NCI-H226 (cell line): Measurements from ENCODE around the gene TMBIM1.

Source experiments
- DNase-seq: peaks from one replicate; pipeline ENCODE4 v3.0.0-alpha.2; 2015

The TMBIM1 gene, protein sequence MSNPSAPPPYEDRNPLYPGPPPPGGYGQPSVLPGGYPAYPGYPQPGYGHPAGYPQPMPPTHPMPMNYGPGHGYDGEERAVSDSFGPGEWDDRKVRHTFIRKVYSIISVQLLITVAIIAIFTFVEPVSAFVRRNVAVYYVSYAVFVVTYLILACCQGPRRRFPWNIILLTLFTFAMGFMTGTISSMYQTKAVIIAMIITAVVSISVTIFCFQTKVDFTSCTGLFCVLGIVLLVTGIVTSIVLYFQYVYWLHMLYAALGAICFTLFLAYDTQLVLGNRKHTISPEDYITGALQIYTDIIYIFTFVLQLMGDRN

DNA sequence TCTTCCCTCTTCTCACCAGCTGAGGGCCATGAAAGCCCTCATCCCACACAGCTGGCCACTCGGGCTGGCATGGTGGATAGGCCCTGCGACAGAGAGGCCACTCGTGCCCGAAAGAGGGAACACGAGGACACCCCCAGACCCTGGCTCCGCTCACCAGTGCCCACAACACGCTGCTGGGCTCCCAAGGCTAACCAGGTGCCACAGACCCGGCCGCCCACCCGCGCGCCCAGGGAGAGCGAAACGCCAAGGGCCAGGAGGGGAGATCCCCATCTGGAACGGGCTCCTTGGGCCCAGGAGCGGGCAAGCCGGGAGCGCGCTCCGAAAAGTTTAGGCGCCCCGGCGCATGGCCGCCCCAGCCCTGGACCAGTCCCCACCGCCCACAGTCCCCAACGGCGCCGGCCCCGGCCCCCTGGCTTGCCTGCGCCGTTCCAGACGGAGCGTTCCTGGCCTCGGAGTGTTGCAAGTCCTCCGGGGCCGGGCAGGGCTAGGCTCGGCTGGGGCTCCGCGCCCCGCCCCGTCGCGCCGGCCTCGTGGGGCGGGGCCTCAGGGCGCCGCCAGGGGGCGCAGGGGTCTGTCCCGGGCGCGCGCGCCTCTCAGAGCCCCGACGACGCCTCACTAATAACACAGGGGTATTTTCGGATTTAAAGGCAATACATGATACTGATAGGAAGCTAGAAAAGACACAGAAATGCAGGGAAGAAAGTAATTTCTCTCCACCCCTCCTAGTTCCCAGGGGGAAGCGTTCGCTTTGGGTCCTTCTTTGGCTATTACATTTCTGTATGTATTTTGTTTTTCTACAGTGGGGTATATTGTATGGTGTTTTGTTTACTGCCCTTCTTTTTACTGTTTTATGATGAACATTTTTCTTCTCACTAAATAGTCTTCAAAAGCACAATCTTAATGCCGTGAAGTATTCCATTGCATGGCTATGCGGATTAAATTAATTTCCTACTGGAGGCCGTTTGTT lies at the start of gene TMBIM1:
Gene TMBIM1 (minus strand): TSS at position 456 of the 967 bp plus-strand sequence. CDS start 10,362 bp downstream, outside the sequence.
- peak; percentile 16 for DNase-seq

DNA sequence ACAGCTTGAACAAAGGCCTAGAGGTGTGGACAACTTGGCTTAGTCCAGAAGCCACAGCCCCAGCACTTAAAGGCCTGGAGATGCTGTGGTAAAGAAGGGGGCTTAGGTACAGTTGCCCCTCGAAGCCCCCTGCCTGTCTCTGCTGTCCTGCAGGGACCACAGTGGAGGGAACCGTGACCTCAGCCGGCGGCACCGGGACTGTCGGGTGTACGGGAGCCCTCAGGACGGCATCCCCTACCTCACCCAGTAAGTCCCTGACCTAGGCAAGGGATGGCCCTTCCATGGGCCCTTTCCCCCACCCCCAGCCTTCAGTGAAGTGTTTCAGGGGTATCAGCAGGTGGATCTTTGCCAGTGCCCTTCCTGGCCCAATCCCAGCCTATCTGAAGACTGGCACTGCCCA lies 49.1 kb upstream of the TMBIM1 start:
- no peak for DNase-seq

DNA sequence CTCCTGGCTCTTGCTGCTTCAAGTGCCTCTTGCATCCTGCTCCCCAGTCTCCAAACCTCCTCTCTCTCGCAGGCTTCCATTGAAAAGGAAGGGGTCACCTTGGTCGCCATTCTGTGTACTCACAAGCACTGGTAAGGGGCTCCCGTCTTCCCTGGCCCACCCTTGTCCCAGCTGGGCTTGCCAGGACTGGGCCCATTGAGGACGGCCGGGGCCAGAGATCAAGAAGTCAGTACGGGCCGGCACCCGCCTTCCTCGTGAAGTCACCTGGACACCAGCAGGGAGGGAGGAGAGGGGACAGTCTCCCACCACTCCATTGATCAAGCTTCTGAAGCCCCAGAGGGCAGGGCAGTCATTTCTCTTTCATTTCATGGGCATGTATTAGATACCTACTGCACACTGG lies 48.4 kb upstream of the TMBIM1 start:
- DNase-seq: no peak

DNA sequence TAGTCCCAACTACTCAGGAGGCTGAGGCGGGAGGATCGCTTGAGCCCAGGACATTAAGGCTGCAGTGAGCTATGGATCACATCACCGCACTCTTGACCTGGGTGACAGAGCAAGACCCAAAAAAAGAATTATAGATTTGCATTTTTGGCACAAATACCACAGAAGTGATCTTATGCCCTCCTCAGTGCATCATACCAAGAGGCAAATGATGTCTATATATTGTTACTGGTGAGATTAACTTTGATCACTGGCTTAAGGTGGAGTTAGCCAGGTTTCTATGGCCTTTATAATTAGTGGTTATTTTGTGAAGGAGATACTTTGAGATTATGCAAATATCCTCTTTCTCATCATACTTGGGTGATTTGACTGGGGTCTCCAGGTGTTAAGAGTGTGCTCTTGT lies 42.2 kb upstream of the TMBIM1 start:
- no peak for DNase-seq

DNA sequence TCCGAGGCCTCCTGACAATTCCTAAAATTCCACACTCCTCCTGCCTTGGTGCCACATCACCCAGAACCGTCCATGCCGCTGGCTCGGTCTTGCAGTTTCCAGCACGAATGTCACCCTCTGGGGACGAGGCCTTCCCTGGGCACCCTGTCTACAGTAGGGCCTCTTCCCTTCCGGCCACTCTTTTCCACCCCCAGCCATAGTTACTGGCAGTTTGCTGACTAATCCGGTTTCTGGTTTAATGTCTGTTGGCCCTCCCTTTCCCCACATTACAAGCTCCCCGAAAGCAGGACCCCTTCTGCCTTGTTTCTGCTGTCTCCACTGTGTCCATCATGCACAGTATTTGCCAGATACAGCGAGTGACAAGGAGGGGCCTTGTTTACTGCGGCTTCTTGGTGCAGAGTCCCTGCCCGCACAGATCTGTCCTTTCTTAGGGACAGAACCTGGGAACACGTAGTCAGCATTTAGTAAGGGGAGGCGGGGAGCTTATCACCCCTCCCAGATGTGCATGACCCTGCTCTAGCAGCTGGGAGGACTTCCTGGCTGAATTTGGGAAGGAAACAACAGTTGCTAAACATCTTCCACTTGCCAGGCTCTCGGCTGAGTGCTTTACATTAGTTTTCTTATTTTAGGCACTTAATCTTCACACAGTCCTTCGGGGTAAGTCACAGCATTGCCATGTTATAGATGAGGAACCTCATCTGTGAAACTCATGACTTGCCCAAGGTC lies 40.8 kb upstream of the TMBIM1 start:
- no peak for DNase-seq

DNA sequence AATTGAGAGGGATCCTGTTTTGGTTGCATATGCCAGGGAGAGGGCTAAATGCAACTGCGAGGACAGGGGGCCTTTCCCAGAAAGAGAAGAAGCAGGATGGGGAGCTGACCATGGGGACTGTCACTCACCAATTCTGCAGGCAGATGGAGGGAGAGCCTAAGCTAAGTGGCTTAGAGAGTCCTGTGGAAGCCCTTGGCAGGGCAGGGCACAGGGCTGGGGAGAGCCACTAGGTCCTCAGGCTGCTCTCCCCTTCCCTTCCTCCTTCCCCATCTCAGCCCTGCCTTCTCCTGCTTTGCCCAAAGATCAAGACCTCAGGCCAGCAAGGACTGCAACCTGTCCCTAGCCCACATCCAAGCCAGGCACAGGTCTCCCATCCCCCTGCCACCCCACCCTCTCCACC lies 40.0 kb upstream of the TMBIM1 start:
- no peak for DNase-seq

DNA sequence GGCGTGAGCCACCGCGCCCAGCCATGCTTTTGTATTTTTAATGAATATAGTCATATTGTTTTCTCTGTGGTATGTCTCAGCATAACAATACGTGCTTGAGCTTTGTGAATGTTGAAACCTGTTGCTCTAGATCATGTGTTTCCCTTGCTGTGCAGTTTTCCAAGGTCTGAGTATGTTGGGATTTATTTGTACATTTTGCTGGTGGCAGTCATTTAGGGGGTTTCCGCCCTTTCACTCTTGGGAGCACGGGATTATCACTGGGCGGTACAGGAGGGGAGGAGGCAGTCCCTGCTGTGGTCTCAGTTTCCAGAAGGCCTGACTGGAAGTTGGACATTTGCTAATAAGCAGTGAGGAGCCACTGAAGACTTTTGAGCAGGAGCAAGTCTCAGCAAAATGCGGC lies 39.4 kb upstream of the TMBIM1 start:
- no peak for DNase-seq

DNA sequence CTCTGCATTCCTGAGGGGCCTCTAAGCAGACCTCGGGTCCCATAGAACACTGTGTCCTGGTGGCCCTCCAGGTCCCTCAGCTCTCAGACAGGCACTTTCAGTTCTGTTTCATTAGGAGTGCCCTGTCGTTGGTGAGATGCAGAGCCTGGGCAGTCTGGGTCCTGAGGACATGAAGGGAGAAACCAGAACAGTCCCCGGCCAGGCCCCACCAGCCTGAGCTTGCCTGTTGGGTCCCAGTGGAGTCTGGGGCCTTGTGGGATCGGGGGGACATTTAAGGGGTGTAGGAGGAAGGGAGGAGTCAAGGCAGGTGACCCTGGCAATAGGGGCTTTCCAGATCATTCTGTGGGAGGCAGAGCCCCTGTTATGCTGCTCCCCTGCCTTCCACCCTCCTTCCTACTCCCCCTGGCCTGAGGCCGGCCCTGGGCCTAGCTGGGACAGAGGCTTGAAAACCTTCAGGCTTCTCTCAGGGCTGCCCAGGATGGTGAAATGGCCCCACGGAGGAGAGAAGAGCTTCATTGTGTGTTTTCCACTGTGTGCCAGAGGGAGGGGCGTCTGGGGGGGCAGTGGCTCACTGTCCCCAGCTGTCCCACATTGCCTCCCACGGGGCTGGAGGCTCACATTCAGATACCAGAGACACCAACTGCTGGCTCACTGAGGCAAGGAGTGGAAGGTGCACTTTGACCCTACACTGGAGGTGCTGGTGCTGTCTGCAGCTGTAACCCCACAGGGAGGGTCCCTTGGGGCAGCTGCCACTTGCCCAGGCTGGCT lies 37.7 kb upstream of the TMBIM1 start:
- DNase-seq: no peak

DNA sequence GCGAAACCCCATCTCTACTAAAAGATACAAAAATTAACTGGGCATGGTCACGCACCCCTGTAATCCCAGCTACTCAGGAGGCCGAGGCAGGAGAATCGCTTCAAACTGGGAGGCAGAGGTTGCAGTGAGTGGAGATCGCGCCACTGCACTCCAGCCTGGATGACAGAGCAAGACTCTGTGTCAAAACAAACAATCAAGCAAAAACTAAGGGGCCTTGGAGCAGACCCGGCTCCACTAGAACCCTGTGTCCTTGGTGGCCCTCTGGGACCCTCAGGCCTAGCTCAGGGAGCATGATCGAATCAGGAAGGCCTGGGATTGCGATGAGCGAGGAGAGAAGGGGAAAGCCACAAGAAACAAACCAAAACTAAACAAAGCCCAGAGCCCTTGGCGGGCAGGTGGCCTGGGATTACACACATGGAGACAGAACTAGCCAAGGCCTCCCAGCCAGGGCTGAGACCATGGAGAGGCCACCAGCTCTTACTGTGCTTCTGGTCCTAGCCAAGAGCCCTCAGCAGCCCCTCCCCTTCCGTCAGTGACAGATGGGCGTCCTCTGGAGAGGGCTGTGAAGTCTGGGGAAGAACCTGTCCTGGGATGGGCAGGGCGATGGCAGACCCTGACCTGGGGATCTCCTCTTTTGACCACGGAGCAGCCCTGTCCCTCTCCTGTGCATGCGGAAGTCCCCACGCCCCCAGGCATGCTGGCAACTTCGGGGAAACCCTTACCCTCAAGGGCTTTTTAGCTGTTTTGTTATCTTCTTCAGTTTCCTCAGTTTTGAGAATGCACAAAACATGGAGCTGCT lies 36.9 kb upstream of the TMBIM1 start:
- no peak for DNase-seq

DNA sequence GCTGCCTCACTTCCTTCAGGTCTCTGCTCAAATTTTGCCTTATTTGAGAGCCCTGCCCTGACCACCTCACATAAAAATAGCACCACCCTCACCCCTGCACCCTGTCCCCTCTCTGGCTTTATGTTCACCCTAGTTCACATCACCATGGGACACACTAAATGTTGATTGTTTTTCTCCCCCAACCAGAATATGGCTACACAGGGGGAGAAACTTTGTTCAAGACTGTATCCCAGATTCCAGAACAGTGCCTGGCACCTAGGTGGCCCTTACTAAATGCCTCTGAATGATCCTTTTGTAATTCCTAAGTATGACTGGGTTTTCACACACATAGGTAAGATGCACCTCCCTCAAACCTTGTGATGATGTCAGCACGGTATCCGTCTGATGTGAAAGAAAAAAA lies 36.0 kb upstream of the TMBIM1 start:
- DNase-seq: no peak

DNA sequence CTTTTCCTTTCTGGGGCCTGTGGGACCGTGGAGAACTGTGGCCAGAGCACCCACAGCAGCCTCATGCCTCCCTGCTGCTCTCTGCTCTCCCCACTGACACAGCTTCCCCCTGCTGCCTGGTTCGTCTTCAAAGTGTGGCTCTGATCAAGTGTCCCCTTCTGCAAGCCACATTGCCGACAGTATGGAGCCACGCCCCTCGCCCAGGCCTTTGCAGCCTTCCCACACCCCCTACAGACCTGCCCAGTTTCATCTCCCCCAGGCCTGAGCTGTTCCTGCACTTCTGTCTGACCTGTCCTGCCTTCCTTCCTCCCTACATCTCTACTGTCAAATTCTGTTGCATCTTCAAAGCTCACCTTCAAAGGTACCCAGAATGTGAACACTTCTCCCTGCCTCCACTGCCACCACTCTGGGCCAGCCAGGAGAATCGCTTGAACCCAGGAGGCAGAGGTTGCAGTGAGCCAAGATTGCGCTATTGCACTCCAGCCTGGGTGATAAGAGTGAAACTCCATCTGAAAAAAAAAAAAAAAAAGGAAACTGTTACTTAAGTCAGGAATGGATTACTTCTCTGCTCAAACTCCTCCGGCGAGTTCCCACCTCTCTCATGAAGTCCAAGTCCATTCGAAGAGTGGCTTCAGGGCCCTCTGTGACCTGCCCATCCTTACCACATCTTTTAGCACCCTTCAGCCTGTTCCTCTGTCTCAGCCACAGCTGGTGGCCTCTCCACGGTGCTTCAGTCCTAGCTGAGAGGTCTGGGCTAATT lies 35.3 kb upstream of the TMBIM1 start:
- no peak for DNase-seq

DNA sequence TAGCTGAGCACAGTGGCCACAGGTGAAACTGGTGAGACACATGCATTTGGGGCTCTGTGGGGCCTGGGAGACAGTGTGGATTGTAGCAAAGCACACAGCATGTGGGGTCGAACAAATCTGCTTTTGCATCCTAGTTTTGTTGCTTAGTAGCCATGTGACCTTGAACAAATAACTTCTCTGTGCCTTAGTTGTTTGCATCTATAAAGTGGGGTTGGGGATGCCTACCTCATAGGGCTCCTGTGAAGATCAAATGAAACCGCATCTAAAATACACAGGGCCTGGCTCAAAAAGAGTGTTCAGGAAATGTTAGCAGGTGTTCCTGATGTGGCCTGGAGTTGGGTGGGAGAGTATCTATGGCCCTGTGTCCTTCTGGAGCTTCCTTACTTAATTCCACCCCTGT lies 34.0 kb upstream of the TMBIM1 start:
- DNase-seq: no peak

DNA sequence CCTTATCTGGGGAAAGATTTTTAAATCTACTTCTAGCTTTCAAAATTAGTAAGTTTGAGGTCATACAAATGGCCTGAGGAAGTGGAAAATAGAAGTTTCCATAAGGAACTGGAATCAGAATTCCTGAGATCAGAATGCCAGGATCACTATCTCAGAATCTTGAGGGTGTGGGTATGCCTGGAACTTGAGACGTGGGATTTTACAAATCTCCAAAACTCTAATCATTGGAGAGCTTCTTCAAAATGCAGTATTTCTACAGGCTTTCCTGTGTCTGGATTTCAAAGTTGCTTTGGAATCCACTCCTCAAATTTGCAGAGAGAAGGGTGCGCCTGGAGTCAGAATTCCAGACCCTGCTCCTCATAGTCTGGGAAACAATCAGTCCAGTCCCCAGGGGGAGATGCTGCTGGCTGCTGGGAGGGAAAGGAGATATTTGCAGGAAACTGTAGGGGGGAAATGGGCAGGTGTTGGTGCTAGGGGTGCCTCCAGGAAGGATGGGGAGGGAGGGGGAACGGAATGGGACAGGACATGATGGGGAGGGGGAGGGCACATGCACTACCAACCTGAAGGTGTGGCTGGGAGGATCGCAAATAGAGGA lies 33.4 kb upstream of the TMBIM1 start:
- DNase-seq: no peak

DNA sequence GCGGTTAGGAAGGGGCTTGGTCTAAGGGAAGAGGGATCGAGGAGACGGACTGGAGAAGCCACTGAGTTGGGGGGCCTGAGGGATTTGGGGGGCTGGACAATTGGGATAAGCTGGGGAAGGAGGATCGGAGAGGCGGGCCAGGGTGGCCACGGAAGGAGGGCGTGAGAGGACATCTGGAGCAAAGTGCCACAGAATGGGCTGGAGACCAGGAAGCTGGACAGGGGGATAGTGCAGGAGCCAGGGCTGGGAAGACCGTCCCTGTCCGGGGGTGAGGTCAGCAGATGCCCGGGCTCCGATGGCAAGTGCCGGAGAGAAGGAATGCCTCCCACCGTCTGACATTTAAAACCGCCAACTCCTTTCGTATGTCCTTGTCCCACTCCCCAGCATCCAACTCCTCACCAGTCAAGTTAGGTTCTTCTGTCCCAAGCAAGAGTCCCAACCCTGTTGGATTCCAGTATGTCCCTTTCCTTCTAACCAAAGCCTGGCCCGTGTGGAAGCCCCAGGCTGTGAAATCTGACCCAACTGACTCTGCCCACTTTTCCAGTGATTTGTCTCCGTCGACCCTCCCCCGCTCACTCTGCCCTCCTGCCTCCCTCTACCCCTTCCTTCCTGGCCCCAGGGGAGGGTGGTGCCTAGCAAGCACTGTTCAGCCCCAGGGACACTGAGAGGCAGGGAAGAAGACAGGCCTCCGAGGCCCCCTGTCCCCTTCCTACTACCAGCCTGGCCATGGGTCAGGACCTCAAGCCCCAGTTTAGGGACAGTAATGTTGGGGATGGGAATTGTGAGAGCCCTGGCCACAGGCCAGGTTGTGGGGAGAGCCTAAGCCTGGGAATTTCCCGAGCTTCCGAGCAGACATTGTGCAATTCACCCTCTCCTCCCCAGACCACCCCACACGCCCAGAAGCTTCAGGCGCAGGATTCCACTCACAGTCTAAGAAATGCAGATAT lies 31.5 kb upstream of the TMBIM1 start:
- peak; percentile 60 for DNase-seq

DNA sequence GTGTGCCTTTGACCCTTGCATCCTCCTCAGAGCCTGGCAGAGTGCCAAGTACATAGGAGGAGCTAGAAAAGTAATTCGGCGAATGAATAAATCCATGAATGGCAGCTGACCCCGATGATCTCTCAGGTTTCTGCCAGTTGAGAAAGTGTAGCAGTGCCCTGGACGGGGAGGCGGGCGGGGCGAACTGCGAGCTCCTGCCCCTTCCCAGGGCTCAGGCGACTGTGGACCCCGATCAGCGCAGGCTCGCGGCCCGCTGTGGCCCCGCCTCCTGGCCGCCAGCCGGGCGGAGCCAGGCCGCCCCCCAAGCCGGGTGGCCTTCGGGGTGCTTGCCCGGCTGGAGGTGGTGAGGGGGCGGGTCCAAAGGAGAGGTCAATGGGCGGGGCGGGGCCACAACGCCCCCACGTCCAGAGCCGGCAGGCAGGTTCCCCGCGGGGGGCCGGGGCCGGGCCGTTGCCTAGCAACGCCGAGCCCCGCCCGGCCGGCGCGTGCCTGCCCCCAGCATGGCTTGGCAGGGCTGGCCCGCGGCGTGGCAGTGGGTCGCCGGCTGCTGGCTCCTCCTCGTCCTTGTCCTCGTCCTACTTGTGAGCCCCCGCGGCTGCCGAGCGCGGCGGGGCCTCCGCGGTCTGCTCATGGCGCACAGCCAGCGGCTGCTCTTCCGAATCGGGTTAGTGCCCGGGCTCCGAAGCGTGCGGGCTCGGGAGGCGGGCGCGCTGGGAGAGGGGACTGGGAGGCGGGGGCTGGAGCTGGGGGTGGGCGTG lies 30.6 kb upstream of the TMBIM1 start:
- peak; percentile 77 for DNase-seq

DNA sequence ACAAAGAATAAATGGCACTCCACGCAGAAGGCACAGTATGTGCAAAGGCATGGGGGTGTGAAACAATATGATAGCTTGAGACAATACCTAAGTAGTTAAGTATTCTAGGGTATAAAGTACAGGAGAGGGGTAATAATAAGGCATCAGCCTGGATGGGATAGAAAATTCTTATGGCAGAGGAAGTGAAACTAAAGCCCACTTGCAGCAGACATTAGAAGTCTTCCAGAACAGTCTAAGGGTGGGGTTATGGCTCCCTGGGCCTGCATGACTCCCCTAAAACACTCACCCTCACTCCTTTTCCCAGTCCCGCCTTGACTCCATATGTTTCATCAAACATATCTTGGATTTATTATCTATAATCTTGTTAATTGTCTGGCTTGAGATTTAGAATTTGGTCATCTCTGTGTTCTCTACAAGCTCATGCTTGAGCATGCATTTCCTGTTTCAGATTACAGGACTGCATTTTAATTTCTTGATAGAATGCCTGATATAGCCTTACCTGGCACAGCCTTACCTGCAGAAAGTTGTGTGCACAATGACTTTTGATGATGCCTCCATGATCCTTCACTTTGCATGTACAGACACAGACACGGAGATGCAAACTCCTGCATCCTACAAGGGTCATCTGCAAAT lies 28.5 kb upstream of the TMBIM1 start:
- no peak for DNase-seq

DNA sequence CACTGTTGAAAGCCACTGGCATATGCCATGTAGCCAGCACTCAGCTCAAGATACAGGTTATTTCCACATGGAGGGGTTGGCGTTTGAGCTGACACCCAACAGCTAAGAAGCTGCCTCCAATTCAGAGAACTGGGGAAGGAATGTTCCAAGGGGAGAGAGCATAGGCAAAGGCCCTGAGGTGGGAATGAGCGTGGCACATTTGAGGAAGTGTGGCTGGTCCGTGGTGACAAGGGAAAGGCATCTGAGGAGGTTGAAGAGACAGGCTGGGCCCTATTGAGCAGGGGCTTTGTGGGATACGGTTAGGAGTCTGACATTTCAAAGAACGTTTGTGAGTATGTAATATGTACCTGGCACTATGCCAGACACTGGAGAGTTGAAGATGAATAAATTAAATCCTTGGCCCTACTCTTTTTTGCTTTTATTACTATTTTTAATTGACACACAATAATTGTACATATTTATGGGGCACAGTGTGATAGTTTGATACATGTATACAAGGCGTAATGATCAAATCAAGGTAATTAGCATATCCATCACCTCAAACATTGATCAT lies 27.6 kb upstream of the TMBIM1 start:
- no peak for DNase-seq

DNA sequence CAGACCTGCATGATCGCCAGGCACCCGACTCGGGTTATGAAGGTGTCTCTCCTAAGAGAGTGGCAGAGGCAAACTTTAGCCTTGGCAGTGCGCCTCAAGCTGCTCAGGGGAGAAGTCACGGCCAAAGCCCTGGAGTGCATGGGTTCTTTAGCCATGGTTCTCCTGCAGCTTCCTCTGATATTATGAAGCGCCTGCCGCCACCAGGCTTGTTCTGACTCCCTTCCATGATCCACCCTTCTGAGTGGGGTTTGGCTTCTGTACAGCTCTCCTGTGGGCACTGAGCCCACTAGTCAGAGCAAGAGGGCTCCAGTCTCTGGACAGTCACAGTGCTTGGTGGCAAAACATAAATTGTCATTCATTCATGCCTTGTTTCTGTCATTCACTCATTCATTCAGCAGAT lies 25.9 kb upstream of the TMBIM1 start:
- no peak for DNase-seq
